KOPT-K1 (cell line): Measurements from ENCODE around the gene ZNF680.
A peak's percentile ranks its signal among the peaks of the same experiment; 100 is the strongest.
"Not testable (repeated sequence)": the region's sequence is repeated elsewhere in the genome, so short reads cannot be mapped to it uniquely, and the experiment has no call there.

Source experiments
- H3K27ac ChIP-seq: fragments of 200-600 bp; sonication (generic); 2 replicates; pipeline ENCODE4 v1.5.1; 2016; ENCODE audit warnings: antibody characterized with exemption, mild to moderate bottlenecking, low read depth, low read length; ENCODE audit not compliant: poor library complexity, severe bottlenecking
- H3K36me3 ChIP-seq: fragments of 200-600 bp; sonication (generic); 2 replicates; pipeline ENCODE4 v1.5.1; 2017; ENCODE audit warnings: antibody characterized with exemption, mild to moderate bottlenecking, low read length, moderate library complexity; ENCODE audit not compliant: insufficient read depth
- H3K9me3 ChIP-seq: fragments of 200-600 bp; sonication (generic); 2 replicates; pipeline ENCODE4 v1.5.1; 2017; ENCODE audit warnings: antibody characterized with exemption, low read length, mild to moderate bottlenecking; ENCODE audit not compliant: insufficient read depth, poor library complexity, severe bottlenecking

The ZNF680 gene

GRCh38 chr7:64569372-64570283 lies 6.8 kb upstream of the ZNF680 start:
- H3K9me3 ChIP-seq = peaks cover 33% of the 10 kb centered on the region
- H3K36me3 ChIP-seq, H3K27ac ChIP-seq: not testable (repeated sequence)

- H3K27ac ChIP-seq = peak overlapping the region; percentile 84
These were observed 630 bp downstream of the ZNF680 start for GRCh38 chr7:64562256-64562625.

GRCh38 chr7:64559206-64559605 lies 3.7 kb downstream of the ZNF680 start:
- H3K27ac ChIP-seq = no peak overlapping the region
- peaks cover 71% of the 10 kb centered on the region for H3K36me3 ChIP-seq
- H3K9me3 ChIP-seq = peaks cover 80% of the 10 kb centered on the region

More at GRCh38 chr7:64562256-64562625, 630 bp downstream of the ZNF680 start:
- H3K36me3 ChIP-seq = peaks cover 42% of the 10 kb centered on the region
- peaks cover 53% of the 10 kb centered on the region for H3K9me3 ChIP-seq

GRCh38 chr7:64558781-64559180 lies 4.1 kb downstream of the ZNF680 start:
- H3K27ac ChIP-seq = no peak overlapping the region
- H3K9me3 ChIP-seq = peaks cover 79% of the 10 kb centered on the region
- H3K36me3 ChIP-seq = peaks cover 73% of the 10 kb centered on the region

- Histone ChIP-seq H3K27ac (no peak overlapping the region), H3K9me3 (peaks cover 82% of the 10 kb centered on the region), H3K36me3 (peaks cover 76% of the 10 kb centered on the region)
These were observed 4.6 kb downstream of the ZNF680 start for GRCh38 chr7:64558323-64558705.

- Histone ChIP-seq H3K27ac (no peak overlapping the region), H3K9me3 (peaks cover 88% of the 10 kb centered on the region), H3K36me3 (peaks cover 81% of the 10 kb centered on the region)
These were observed 5.1 kb downstream of the ZNF680 start for GRCh38 chr7:64557601-64558322.

- Histone ChIP-seq H3K27ac (no peak overlapping the region), H3K9me3 (peaks cover 99% of the 10 kb centered on the region), H3K36me3 (peaks cover 94% of the 10 kb centered on the region)
These were observed 7.8 kb downstream of the ZNF680 start for GRCh38 chr7:64555046-64555445.

GRCh38 chr7:64554188-64554587 lies 8.7 kb downstream of the ZNF680 start:
- Histone ChIP-seq H3K9me3 (peaks cover 99% of the 10 kb centered on the region), H3K36me3 (peaks cover 94% of the 10 kb centered on the region)

GRCh38 chr7:64551375-64552142 lies 11.3 kb downstream of the ZNF680 start:
- Histone ChIP-seq H3K36me3 (peaks cover 94% of the 10 kb centered on the region), H3K27ac (no peak overlapping the region), H3K9me3 (peaks cover 99% of the 10 kb centered on the region)

More at GRCh38 chr7:64554188-64554587, 8.7 kb downstream of the ZNF680 start:
- not testable (repeated sequence) for H3K27ac ChIP-seq

- no peak overlapping the region for H3K27ac ChIP-seq
- peaks cover 94% of the 10 kb centered on the region for H3K9me3 ChIP-seq
- peaks cover 99% of the 10 kb centered on the region for H3K36me3 ChIP-seq
These were observed 18.9 kb downstream of the ZNF680 start for GRCh38 chr7:64544010-64544409.

- Histone ChIP-seq H3K9me3 (peaks cover 94% of the 10 kb centered on the region), H3K36me3 (peaks cover 99% of the 10 kb centered on the region), H3K27ac (no peak overlapping the region)
These were observed 21.2 kb downstream of the ZNF680 start for GRCh38 chr7:64541438-64542359.

- H3K9me3 ChIP-seq = peaks cover 99% of the 10 kb centered on the region
- H3K27ac ChIP-seq = no peak overlapping the region
- peaks cover 99% of the 10 kb centered on the region for H3K36me3 ChIP-seq
These were observed 29.1 kb downstream of the ZNF680 start for GRCh38 chr7:64533756-64534155.

- Histone ChIP-seq H3K36me3 (peaks cover 98% of the 10 kb centered on the region), H3K27ac (no peak overlapping the region), H3K9me3 (peaks cover 98% of the 10 kb centered on the region)
These were observed 34.1 kb downstream of the ZNF680 start for GRCh38 chr7:64528770-64529169.

- H3K36me3 ChIP-seq = peaks cover 85% of the 10 kb centered on the region
- H3K9me3 ChIP-seq = peaks cover 100% of the 10 kb centered on the region
These were observed 41.4 kb downstream of the ZNF680 start for GRCh38 chr7:64521409-64521984.

More at GRCh38 chr7:64521409-64521984, 41.4 kb downstream of the ZNF680 start:
- no peak overlapping the region for H3K27ac ChIP-seq
